Tibial nerve (tissue), 4 donors: ENCODE results near the gene AIFM1.

Source experiments
- CTCF ChIP-seq, 5 experiments: fragments of 200-600 bp in 3 of 5; fragments of 450-650 bp in 2 of 5; sonication (generic) in 3 of 5; IDR thresholded peaks; one replicate each; pipeline ENCODE4 v1.5.1; 2016 to 2019; ENCODE audit warnings: antibody characterized with exemption in 5 of 5, mild to moderate bottlenecking in 3 of 5, moderate library complexity in 2 of 5
- EP300 ChIP-seq, 2 donors: sonication (generic); formaldehyde crosslinking; IDR thresholded peaks; one replicate each; pipeline ENCODE4 v1.6.1; 2017; ENCODE audit warnings: antibody characterized with exemption in 2 of 2, mild to moderate bottlenecking in 1 of 2
- POLR2A ChIP-seq, 2 donors: fragments of 450-650 bp; IDR thresholded peaks; one replicate each; pipeline ENCODE4 v1.6.1; 2017; ENCODE audit warnings: antibody characterized with exemption in 2 of 2, mild to moderate bottlenecking in 2 of 2, moderate library complexity in 2 of 2

GRCh38 chrX:130174937-130175336 lies 9.3 kb upstream of the AIFM1 start:
- TF ChIP-seq CTCF (IDR thresholded peaks at IDR 0.05), result no peak
- TF ChIP-seq POLR2A (IDR thresholded peaks at IDR 0.05), result no peak
- TF ChIP-seq EP300 (IDR thresholded peaks at IDR 0.05), result no peak
